GM12878 (cell line): ENCODE measurements around the gene PASK. TPM values are rescaled to one million over a fixed set of nuclear protein-coding genes. Genes with fewer than 3 reads are reported as not detected.

ENCODE experiments used
- ATAC-seq: fragments of 200-7000 bp; cut with Tn5 transposase; 3 replicates; pipeline ENCODE4 v1.9.1; 2020; ENCODE audit warnings: mild to moderate bottlenecking, moderate library complexity
- BruUV-seq: library from RNA; stranded (reverse); fragments of 400-500 nt; replicated peaks from 2 replicates; lab custom pipeline; 2021; lab: Mats Ljungman, UMichigan
- CTCF ChIA-PET: fragments of 300-600 bp; sonication (Branson Sonifier 250); formaldehyde crosslinking; extraction: SDS; loops from one replicate; lab custom pipeline; 2021; ENCODE audit warnings: inconsistent platforms; lab: Yijun Ruan, JAX
- POLR2A ChIA-PET: fragments of 350-600 bp; formaldehyde crosslinking; extraction: SDS; loops from one replicate; lab custom pipeline; 2021; ENCODE audit warnings: inconsistent platforms; lab: Charles Lee
- RAD21 ChIA-PET: fragments of 300-600 bp; sonication (Branson Sonifier 250); formaldehyde crosslinking; loops from one replicate; lab custom pipeline; 2023; ENCODE audit warnings: antibody characterized with exemption; ENCODE audit not compliant: unreplicated experiment; lab: Charles Lee
- SMC1A ChIA-PET: fragments of 300-600 bp; sonication (Branson Sonifier 250); formaldehyde crosslinking; loops from one replicate; lab custom pipeline; 2023; ENCODE audit not compliant: unreplicated experiment, uncharacterized antibody; lab: Charles Lee
- DNase-seq: peaks from one replicate; pipeline ENCODE4 v3.0.0-alpha.2; 2011; ENCODE audit warnings: low read depth, low spot score
- FAIRE-seq: peaks from 3 replicates; lab custom pipeline; 2011; peaks lifted over from hg19 to GRCh38; lab: Jason Lieb, UNC
- H2AFZ ChIP-seq: 2 replicates; pipeline ENCODE4 v1.6.0; 2011; ENCODE audit warnings: low read depth, low read length, control low read depth; ENCODE audit not compliant: control insufficient read depth
- H3K27ac ChIP-seq: 2 replicates; pipeline ENCODE4 v1.5.1; 2011; ENCODE audit warnings: control low read depth; ENCODE audit not compliant: control insufficient read depth, insufficient read depth
- H3K27me3 ChIP-seq, 2 experiments: replicated peaks in 1 of 2; 2 replicates each; pipeline versions ENCODE4 v1.6.0 to v1.6.1; 2011; ENCODE audit warnings: low read length in 1 of 2; ENCODE audit not compliant: control insufficient read depth in 2 of 2, insufficient read depth in 2 of 2
- H3K36me3 ChIP-seq, 2 experiments: 2 replicates each; pipeline ENCODE4 v1.5.1; 2011; ENCODE audit warnings: low read length in 1 of 2; ENCODE audit not compliant: control insufficient read depth in 2 of 2, insufficient read depth in 2 of 2
- H3K4me1 ChIP-seq: 2 replicates; pipeline ENCODE4 v1.6.1; 2011; ENCODE audit warnings: mild to moderate bottlenecking, low read length, moderate library complexity, mixed read lengths; ENCODE audit not compliant: control insufficient read depth, insufficient read depth
- H3K4me2 ChIP-seq: 2 replicates; pipeline ENCODE4 v1.6.0; 2011; ENCODE audit warnings: control low read depth; ENCODE audit not compliant: control insufficient read depth, insufficient read depth
- H3K4me3 ChIP-seq: fragments of 200-600 bp; sonication (generic); 2 replicates; pipeline ENCODE4 v1.5.1; 2016
- H3K79me2 ChIP-seq: 2 replicates; pipeline ENCODE4 v1.6.0; 2011; ENCODE audit warnings: low read length; ENCODE audit not compliant: control insufficient read depth, insufficient read depth
- H3K9ac ChIP-seq: 2 replicates; pipeline ENCODE4 v1.8.0; 2011; ENCODE audit warnings: low read length, control low read depth, mixed read lengths; ENCODE audit not compliant: control insufficient read depth, insufficient read depth
- H3K9me3 ChIP-seq: replicated peaks from 3 replicates; pipeline ENCODE4 v1.5.1; 2011; ENCODE audit warnings: mild to moderate bottlenecking, low read length; ENCODE audit not compliant: control insufficient read depth, insufficient read depth
- H4K20me1 ChIP-seq: 2 replicates; pipeline ENCODE4 v1.6.0; 2011; ENCODE audit not compliant: control insufficient read depth, insufficient read depth
- BHLHE40 ChIP-seq, 2 experiments: fragments of 450-650 bp in 1 of 2; IDR thresholded peaks; 2 replicates each; pipeline ENCODE4 v1.6.1; 2011 to 2017; ENCODE audit warnings: low read depth in 2 of 2, borderline replicate concordance in 1 of 2, improper control_type of control experiment in 1 of 2, low read length in 1 of 2, mild to moderate bottlenecking in 1 of 2
- CHD4 ChIP-seq: fragments of 200-600 bp; sonication (generic); IDR thresholded peaks from 2 replicates; pipeline ENCODE4 v1.6.1; 2016; ENCODE audit warnings: mild to moderate bottlenecking
- GATAD2B ChIP-seq: fragments of 450-650 bp; conservative IDR thresholded peaks from 2 replicates; pipeline ENCODE4 v1.6.1; 2017; ENCODE audit warnings: low read depth, mild to moderate bottlenecking, moderate library complexity
- IKZF1 ChIP-seq: fragments of 450-650 bp; conservative IDR thresholded peaks from 2 replicates; pipeline ENCODE4 v1.6.1; 2017; ENCODE audit warnings: antibody characterized with exemption, mild to moderate bottlenecking
- IKZF2 ChIP-seq, 2 experiments: fragments of 450-650 bp; IDR thresholded peaks; 2 replicates each; pipeline ENCODE4 v1.6.1; 2017; ENCODE audit warnings: mild to moderate bottlenecking in 2 of 2, moderate library complexity in 2 of 2
- LARP7 ChIP-seq: fragments of 450-650 bp; IDR thresholded peaks from 2 replicates; pipeline ENCODE4 v1.6.1; 2017; ENCODE audit warnings: mild to moderate bottlenecking
- MEF2A ChIP-seq: IDR thresholded peaks from 2 replicates; pipeline ENCODE4 v1.6.1; 2011; ENCODE audit warnings: low read depth, mild to moderate bottlenecking, low read length, moderate library complexity; ENCODE audit not compliant: insufficient read depth
- POLR2A ChIP-seq: IDR thresholded peaks from 2 replicates; pipeline ENCODE4 v1.6.1; 2011; ENCODE audit warnings: low read depth, mild to moderate bottlenecking, low read length
- POLR2AphosphoS5 ChIP-seq: IDR thresholded peaks from 2 replicates; pipeline ENCODE4 v1.6.1; 2011; ENCODE audit warnings: mild to moderate bottlenecking, low read length, inconsistent platforms
- RUNX3 ChIP-seq: IDR thresholded peaks from 2 replicates; pipeline ENCODE4 v1.6.1; 2012; ENCODE audit warnings: low read length, inconsistent platforms
- SMARCA5 ChIP-seq: fragments of 450-650 bp; IDR thresholded peaks from 2 replicates; pipeline ENCODE4 v1.6.1; 2017; ENCODE audit warnings: mild to moderate bottlenecking
- SPI1 ChIP-seq: IDR thresholded peaks from 2 replicates; pipeline ENCODE4 v1.6.1; 2011; ENCODE audit warnings: low read depth, mild to moderate bottlenecking, low read length, moderate library complexity, borderline replicate concordance; ENCODE audit not compliant: insufficient read depth
- TBL1XR1 ChIP-seq: IDR thresholded peaks from 2 replicates; pipeline ENCODE4 v1.6.1; 2012; ENCODE audit warnings: low read depth, low read length, improper control_type of control experiment
- YBX1 ChIP-seq: fragments of 450-650 bp; IDR thresholded peaks from 2 replicates; pipeline ENCODE4 v1.6.1; 2016; ENCODE audit warnings: antibody characterized with exemption
- ZNF687 ChIP-seq: fragments of 450-650 bp; IDR thresholded peaks from 2 replicates; pipeline ENCODE4 v1.6.1; 2017; ENCODE audit warnings: mild to moderate bottlenecking, moderate library complexity
- WGBS: methylation state at CpG from one replicate; pipeline ENCODE4 v1.1.6; 2016; ENCODE audit warnings: low lambda C conversion rate; ENCODE audit not compliant: insufficient replicate concordance, insufficient coverage; ENCODE audit errors: missing lambda C conversion rate; 5-methylcytosine and 5-hydroxymethylcytosine counted together
- in situ Hi-C: fragments of 300-500 bp; cut with MboI; formaldehyde crosslinking; loops from 9 replicates; pipeline ENCODE4 v1.14.3; 2018; ENCODE audit warnings: mixed read lengths
- intact Hi-C: fragments of 100-400 bp; cut with micrococcal nuclease; formaldehyde crosslinking; loops from one replicate; pipeline ENCODE4 v1.14.2; 2022; ENCODE audit not compliant: unreplicated experiment
- polyA plus RNA-seq, 11 experiments: library from polyadenylated mRNA; depleted of rRNA in 4 of 11; unstranded in 6 of 11; stranded (reverse) in 5 of 11; fragments of >200 nt; fragmentation: Nextera tagmentation in 4 of 11; fragmentation: Illumina TruSeq in 1 of 11; extraction: Ambion mirVana in 4 of 11; extraction: Trizol in 1 of 11; gene quantifications; 1 replicate in 1 of 11; 2 replicates in 10 of 11; pipeline versions ENCODE4 v1.2.1 to v1.2.3, GENCODE V29; 2011 to 2016; ENCODE audit warnings: inconsistent platforms in 2 of 11, missing spikeins in 2 of 11, low read depth in 1 of 11
- total RNA-seq, 4 experiments: library from RNA; depleted of rRNA in 3 of 4; stranded (reverse); fragments of >200 nt in 3 of 4; fragmentation: Illumina TruSeq in 1 of 4; extraction: Trizol in 1 of 4; gene quantifications; 2 replicates each; pipeline versions ENCODE4 v1.2.1 to v1.2.3, GENCODE V29; 2013 to 2021
- TF ChIP-seq, protein P1 (sequence below): fragments of 450-650 bp; IDR thresholded peaks from 2 replicates; pipeline ENCODE4 v1.6.1; 2018; ENCODE audit warnings: mild to moderate bottlenecking, low read depth, moderate library complexity; ENCODE audit not compliant: partially characterized antibody

The PASK gene
- total and polyA plus RNA-seq, 10 of the 15 experiments (the other 5 are each of a cell fraction or from before 2014, with no cell fraction given) = 9.6 to 62.2 (median 28.5) TPM

- POLR2A ChIA-PET = interaction anchor here (0.8 to 5.2 kb wide), 7 partner anchors 10 to 23 kb away, joined by 3 to 54 read pairs (median 4); partner anchors contain the start of gene MTERF4
- Histone ChIP-seq H3K36me3 (peaks cover 10 to 15% of the 10 kb centered on the region in 2 experiments; a peak in 3 of 4 replicates), H3K27me3 (no peaks in the 10 kb centered on the region), H2AFZ (peak overlapping the region; percentile 69), H3K4me3 (peak overlapping the region; percentile 11; the same call in 1 of the 2 replicates), H3K9me3 (no peaks in the 10 kb centered on the region), H3K79me2 (peaks cover 30% of the 10 kb centered on the region), H3K27ac (peak overlapping the region; percentile 82), H4K20me1 (no peaks in the 10 kb centered on the region), H3K4me2 (peak overlapping the region; percentile 90), H3K9ac (peak overlapping the region; percentile 56), H3K4me1 (peaks cover 33% of the 10 kb centered on the region)
- ATAC-seq = peak; percentile 79
- in situ Hi-C loops (no loop called here), intact Hi-C loops (loop anchor here (1.0 kb wide), 1 partner anchor 16 kb away; no protein-coding TSS in a partner anchor)
- SMC1A ChIA-PET = interaction anchor here (0.6 to 6.5 kb wide), 9 partner anchors 9 to 730 kb away, joined by 3 to 53 read pairs (median 6); partner anchors contain the start of genes MTERF4, PASK and PPP1R7
- WGBS = under 1% methylated on average over 19 of the region's 19 CpGs
- DNase-seq = no peak
- CTCF ChIA-PET = interaction anchor here (1.1 to 2.0 kb wide), 6 partner anchors 10 to 39 kb away, joined by 3 to 10 read pairs (median 6); partner anchors contain the start of genes PASK and PPP1R7
- FAIRE-seq = peak; percentile 70
- RAD21 ChIA-PET = interaction anchor here (0.6 to 4.9 kb wide), 11 partner anchors 10 to 207 kb away, joined by 3 to 43 read pairs (median 3); partner anchors contain the start of genes MTERF4, PASK and PPP1R7
- BruUV-seq = no TSS peak
- TF ChIP-seq IKZF1 (peak; percentile 31; the same call in 1 of the 2 replicates), ZNF687 (peak; percentile 61), LARP7 (no peak), SPI1 (peak; percentile 88), POLR2A (peak; percentile 63), CHD4 (no peak), MEF2A (0 out of 2 replicates have a peak, but pooled peaks have one; percentile 12), TBL1XR1 (no peak), YBX1 (no peak), IKZF2 (IDR thresholded peaks at IDR 0.05) (peak in 1 of 2 experiments; percentile 15; a peak in 1 of 4 replicates), GATAD2B (0 out of 2 replicates have a peak, but pooled peaks have one; percentile 44), SMARCA5 (peak; percentile 19; the same call in 1 of the 2 replicates), RUNX3 (0 out of 2 replicates have a peak, but pooled peaks have one; percentile 5), POLR2AphosphoS5 (peak; percentile 77), BHLHE40 (IDR thresholded peaks at IDR 0.05; ENCODE audit: borderline replicate concordance in 1 of 2, low read depth in 2 of 2, low read length in 1 of 2) (peak; percentile 26 to 80; a peak in 2 of 4 replicates)
- TF ChIP-seq, protein P1, sequence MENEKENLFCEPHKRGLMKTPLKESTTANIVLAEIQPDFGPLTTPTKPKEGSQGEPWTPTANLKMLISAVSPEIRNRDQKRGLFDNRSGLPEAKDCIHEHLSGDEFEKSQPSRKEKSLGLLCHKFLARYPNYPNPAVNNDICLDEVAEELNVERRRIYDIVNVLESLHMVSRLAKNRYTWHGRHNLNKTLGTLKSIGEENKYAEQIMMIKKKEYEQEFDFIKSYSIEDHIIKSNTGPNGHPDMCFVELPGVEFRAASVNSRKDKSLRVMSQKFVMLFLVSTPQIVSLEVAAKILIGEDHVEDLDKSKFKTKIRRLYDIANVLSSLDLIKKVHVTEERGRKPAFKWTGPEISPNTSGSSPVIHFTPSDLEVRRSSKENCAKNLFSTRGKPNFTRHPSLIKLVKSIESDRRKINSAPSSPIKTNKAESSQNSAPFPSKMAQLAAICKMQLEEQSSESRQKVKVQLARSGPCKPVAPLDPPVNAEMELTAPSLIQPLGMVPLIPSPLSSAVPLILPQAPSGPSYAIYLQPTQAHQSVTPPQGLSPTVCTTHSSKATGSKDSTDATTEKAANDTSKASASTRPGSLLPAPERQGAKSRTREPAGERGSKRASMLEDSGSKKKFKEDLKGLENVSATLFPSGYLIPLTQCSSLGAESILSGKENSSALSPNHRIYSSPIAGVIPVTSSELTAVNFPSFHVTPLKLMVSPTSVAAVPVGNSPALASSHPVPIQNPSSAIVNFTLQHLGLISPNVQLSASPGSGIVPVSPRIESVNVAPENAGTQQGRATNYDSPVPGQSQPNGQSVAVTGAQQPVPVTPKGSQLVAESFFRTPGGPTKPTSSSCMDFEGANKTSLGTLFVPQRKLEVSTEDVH = no peak
Observed at GRCh38 chr2:241110607-241111439, 38.4 kb downstream of the PASK start.
